ENCODE measurements around the gene SMIM10.
"Not testable (repeated sequence)": the region's sequence is repeated elsewhere in the genome, so short reads cannot be mapped to it uniquely, and the experiment has no call there.

The SMIM10 gene

GRCh38 chrX:135009838-135010237 lies 19.0 kb downstream of the SMIM10 start:
- no peaks in the 10 kb centered on the region for H3K36me3 ChIP-seq (ENCODE audit: control insufficient read depth, insufficient read depth, low read length)
- no peak overlapping the region for H3K4me3 ChIP-seq (ENCODE audit: low read depth, low read length)
- H3K27me3 ChIP-seq (ENCODE audit: control insufficient read depth, insufficient read depth, low read length): peaks cover 6% of the 10 kb centered on the region; the same call in 1 of the 2 replicates
- peaks cover 38% of the 10 kb centered on the region for H3K4me1 ChIP-seq (ENCODE audit: control insufficient read depth, insufficient read depth, low read length)
- H3K9ac ChIP-seq (ENCODE audit: low read length): no peak overlapping the region
- no peak overlapping the region for H3K27ac ChIP-seq (ENCODE audit: low read depth, low read length)
- no peaks in the 10 kb centered on the region for H3K9me3 ChIP-seq (ENCODE audit: control insufficient read depth, insufficient read depth, low read depth, low read length)

GRCh38 chrX:135010921-135011320 lies 20.1 kb downstream of the SMIM10 start:
- Histone ChIP-seq H3K36me3 (ENCODE audit: control insufficient read depth, insufficient read depth, low read length) (no peaks in the 10 kb centered on the region), H3K27me3 (ENCODE audit: control insufficient read depth, insufficient read depth, low read length) (peaks cover 6% of the 10 kb centered on the region; the same call in 1 of the 2 replicates), H3K4me3 (ENCODE audit: low read depth, low read length) (peak overlapping the region; percentile 35; the same call in 1 of the 2 replicates), H3K9ac (ENCODE audit: low read length) (no peak overlapping the region), H3K27ac (ENCODE audit: low read depth, low read length) (no peak overlapping the region), H3K4me1 (ENCODE audit: control insufficient read depth, insufficient read depth, low read length) (peaks cover 37% of the 10 kb centered on the region), H3K9me3 (ENCODE audit: control insufficient read depth, insufficient read depth, low read depth, low read length) (no peaks in the 10 kb centered on the region)

- Histone ChIP-seq H3K9me3 (ENCODE audit: control insufficient read depth, insufficient read depth, low read depth, low read length) (no peaks in the 10 kb centered on the region), H3K27me3 (ENCODE audit: control insufficient read depth, insufficient read depth, low read length) (peaks cover 3% of the 10 kb centered on the region; the same call in 1 of the 2 replicates), H3K36me3 (ENCODE audit: control insufficient read depth, insufficient read depth, low read length) (no peaks in the 10 kb centered on the region), H3K27ac (ENCODE audit: low read depth, low read length) (no peak overlapping the region), H3K4me3 (ENCODE audit: low read depth, low read length) (no peak overlapping the region), H3K9ac (ENCODE audit: low read length) (no peak overlapping the region), H3K4me1 (ENCODE audit: control insufficient read depth, insufficient read depth, low read length) (peaks cover 21% of the 10 kb centered on the region)
Measured at GRCh38 chrX:135015523-135016245, 24.9 kb downstream of the SMIM10 start.

GRCh38 chrX:135019890-135020289 lies 29.1 kb downstream of the SMIM10 start:
- not testable (repeated sequence) for H3K9me3 ChIP-seq (ENCODE audit: control insufficient read depth, insufficient read depth, low read depth, low read length); H3K27me3 ChIP-seq (ENCODE audit: control insufficient read depth, insufficient read depth, low read length); H3K36me3 ChIP-seq (ENCODE audit: control insufficient read depth, insufficient read depth, low read length); H3K4me3 ChIP-seq (ENCODE audit: low read depth, low read length); H3K9ac ChIP-seq (ENCODE audit: low read length); H3K27ac ChIP-seq (ENCODE audit: low read depth, low read length)
- H3K4me1 ChIP-seq (ENCODE audit: control insufficient read depth, insufficient read depth, low read length): peaks cover 18% of the 10 kb centered on the region; the same call in 1 of the 2 replicates

- Histone ChIP-seq H3K4me1 (ENCODE audit: control insufficient read depth, insufficient read depth, low read length) (peaks cover 18% of the 10 kb centered on the region; the same call in 1 of the 2 replicates), H3K27me3 (ENCODE audit: control insufficient read depth, insufficient read depth, low read length) (peaks cover 12% of the 10 kb centered on the region; the same call in 1 of the 2 replicates)
- H3K27ac ChIP-seq (ENCODE audit: low read depth, low read length); H3K36me3 ChIP-seq (ENCODE audit: control insufficient read depth, insufficient read depth, low read length); H3K9me3 ChIP-seq (ENCODE audit: control insufficient read depth, insufficient read depth, low read depth, low read length); H3K4me3 ChIP-seq (ENCODE audit: low read depth, low read length); H3K9ac ChIP-seq (ENCODE audit: low read length): not testable (repeated sequence)
Measured at GRCh38 chrX:135023791-135024190, 33.0 kb downstream of the SMIM10 start.

GRCh38 chrX:135024526-135024925 lies 33.7 kb downstream of the SMIM10 start:
- H3K9me3 ChIP-seq (ENCODE audit: control insufficient read depth, insufficient read depth, low read depth, low read length): no peaks in the 10 kb centered on the region
- H3K27me3 ChIP-seq (ENCODE audit: control insufficient read depth, insufficient read depth, low read length): peaks cover 12% of the 10 kb centered on the region; the same call in 1 of the 2 replicates
- no peaks in the 10 kb centered on the region for H3K36me3 ChIP-seq (ENCODE audit: control insufficient read depth, insufficient read depth, low read length)
- H3K9ac ChIP-seq (ENCODE audit: low read length): no peak overlapping the region
- H3K4me3 ChIP-seq (ENCODE audit: low read depth, low read length): no peak overlapping the region
- no peak overlapping the region for H3K27ac ChIP-seq (ENCODE audit: low read depth, low read length)
- peaks cover 14% of the 10 kb centered on the region; the same call in 1 of the 2 replicates for H3K4me1 ChIP-seq (ENCODE audit: control insufficient read depth, insufficient read depth, low read length)

- H3K27me3 ChIP-seq (ENCODE audit: control insufficient read depth, insufficient read depth, low read length); H3K27ac ChIP-seq (ENCODE audit: low read depth, low read length); H3K9ac ChIP-seq (ENCODE audit: low read length); H3K4me3 ChIP-seq (ENCODE audit: low read depth, low read length); H3K9me3 ChIP-seq (ENCODE audit: control insufficient read depth, insufficient read depth, low read depth, low read length): not testable (repeated sequence)
- peaks cover 18% of the 10 kb centered on the region; the same call in 1 of the 2 replicates for H3K36me3 ChIP-seq (ENCODE audit: control insufficient read depth, insufficient read depth, low read length)
- peaks cover 14% of the 10 kb centered on the region for H3K4me1 ChIP-seq (ENCODE audit: control insufficient read depth, insufficient read depth, low read length)
Measured at GRCh38 chrX:135030207-135030963, 39.6 kb downstream of the SMIM10 start.

GRCh38 chrX:135041149-135042123 lies 50.6 kb downstream of the SMIM10 start:
- H3K27me3 ChIP-seq (ENCODE audit: control insufficient read depth, insufficient read depth, low read length); H3K36me3 ChIP-seq (ENCODE audit: control insufficient read depth, insufficient read depth, low read length); H3K9ac ChIP-seq (ENCODE audit: low read length); H3K4me1 ChIP-seq (ENCODE audit: control insufficient read depth, insufficient read depth, low read length); H3K4me3 ChIP-seq (ENCODE audit: low read depth, low read length); H3K9me3 ChIP-seq (ENCODE audit: control insufficient read depth, insufficient read depth, low read depth, low read length): not testable (repeated sequence)
- peak overlapping the region; percentile 23; the same call in 1 of the 2 replicates for H3K27ac ChIP-seq (ENCODE audit: low read depth, low read length)

All from HUES6 (cell line).